Activated B cell treated with CpG ODN at 0.5 μM for 24 hours (primary cell): ENCODE data around the gene SLC38A9. TPM values are rescaled to one million over a fixed set of nuclear protein-coding genes. Genes with fewer than 3 reads are reported as not detected.

Source experiments
- ATAC-seq: fragments of 200-7000 bp; cut with Tn5 transposase; one replicate; pipeline ENCODE4 v1.10.0; 2021; ENCODE audit warnings: low read depth, mild to moderate bottlenecking, moderate library complexity
- CTCF ChIA-PET: fragments of 350-600 bp; sonication (Branson Sonifier 250); formaldehyde crosslinking; loops from one replicate; lab custom pipeline; 2021; ENCODE audit warnings: antibody characterized with exemption; lab: Charles Lee
- POLR2A ChIA-PET: fragments of 350-600 bp; sonication (Branson Sonifier 250); formaldehyde crosslinking; loops from one replicate; lab custom pipeline; 2021; ENCODE audit warnings: antibody characterized with exemption; lab: Charles Lee
- DNase-seq: peaks from one replicate; pipeline ENCODE4 v3.0.0; 2022
- H3K27ac Mint-ChIP-seq: one replicate; pipeline ENCODE4 v1.8.0; 2020; ENCODE audit warnings: mixed read lengths
- H3K27me3 Mint-ChIP-seq: one replicate; pipeline ENCODE4 v1.8.0; 2021; ENCODE audit warnings: mixed read lengths
- H3K36me3 Mint-ChIP-seq: one replicate; pipeline ENCODE4 v1.8.0; 2021; ENCODE audit warnings: low read depth, mixed read lengths
- H3K4me1 Mint-ChIP-seq: one replicate; pipeline ENCODE4 v1.8.0; 2021; ENCODE audit warnings: mixed read lengths
- H3K4me3 Mint-ChIP-seq: one replicate; pipeline ENCODE4 v1.8.0; 2020; ENCODE audit warnings: mild to moderate bottlenecking, mixed read lengths
- H3K9me3 Mint-ChIP-seq: one replicate; pipeline ENCODE4 v1.8.0; 2020; ENCODE audit warnings: mixed read lengths
- CTCF ChIP-seq: fragments of 200-600 bp; IDR thresholded peaks from one replicate; pipeline ENCODE4 v1.8.0; 2022; ENCODE audit warnings: antibody characterized with exemption, mild to moderate bottlenecking
- intact Hi-C: fragments of 100-400 bp; cut with micrococcal nuclease; formaldehyde crosslinking; loops from one replicate; pipeline ENCODE4 v1.15.1; 2024
- total RNA-seq: library from RNA; stranded (reverse); gene quantifications from 2 replicates; pipeline ENCODE4 v1.2.3, GENCODE V29; 2022

SLC38A9 gene
- total RNA-seq, 1 donor from 2014 or later, result 29.9 TPM

GRCh38 chr5:55592388-55593114 is 119.6 kb downstream of the SLC38A9 start:
- ChIA-PET CTCF (no interaction called here), POLR2A (no interaction called here)
- H3K9me3 Mint-ChIP-seq, result no peaks in the 10 kb centered on the region
- no peak for ATAC-seq
- no peak for DNase-seq
- H3K4me1 Mint-ChIP-seq, result no peaks in the 10 kb centered on the region
- no peak overlapping the region for H3K27ac Mint-ChIP-seq
- no peak for TF ChIP-seq CTCF
- no peaks in the 10 kb centered on the region for H3K27me3 Mint-ChIP-seq
- intact Hi-C loops, result no loop called here
- H3K36me3 Mint-ChIP-seq, result no peaks in the 10 kb centered on the region
- H3K4me3 Mint-ChIP-seq, result no peak overlapping the region

GRCh38 chr5:55591686-55592085 is 120.4 kb downstream of the SLC38A9 start:
- ChIA-PET CTCF (no interaction called here), POLR2A (no interaction called here)
- ATAC-seq, result no peak

DNA sequence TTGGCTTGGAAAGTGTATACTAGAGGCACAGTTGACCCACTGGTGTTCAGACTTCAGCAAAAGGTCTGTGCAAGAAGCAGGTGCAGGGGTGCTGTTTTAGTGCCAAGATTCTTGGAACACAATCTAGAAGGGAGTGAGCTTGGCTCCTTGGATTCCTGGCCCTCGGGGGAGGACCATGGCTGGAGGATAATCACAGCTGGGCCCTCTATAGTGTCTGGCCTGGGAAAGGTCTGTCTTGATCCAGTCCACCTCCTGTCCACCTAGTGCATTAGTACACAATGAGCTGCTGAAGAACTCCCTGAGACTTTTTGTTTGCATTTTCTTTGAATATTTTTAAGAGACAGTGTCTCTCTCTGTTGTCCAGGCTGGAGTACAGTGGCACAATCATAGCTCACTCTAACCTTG is 126.9 kb downstream of the SLC38A9 start:
- Mint-ChIP-seq H3K27ac (no peak overlapping the region), H3K9me3 (no peaks in the 10 kb centered on the region), H3K4me3 (no peak overlapping the region), H3K36me3 (no peaks in the 10 kb centered on the region), H3K4me1 (peaks cover 6% of the 10 kb centered on the region), H3K27me3 (no peaks in the 10 kb centered on the region)
- TF ChIP-seq CTCF, result no peak
- POLR2A ChIA-PET, result no interaction called here
- ATAC-seq, result no peak
- intact Hi-C loops, result no loop called here
- DNase-seq, result no peak
- CTCF ChIA-PET, result no interaction called here

More at GRCh38 chr5:55591686-55592085, 120.4 kb downstream of the SLC38A9 start:
- Mint-ChIP-seq H3K4me1 (no peaks in the 10 kb centered on the region), H3K9me3 (no peaks in the 10 kb centered on the region), H3K36me3 (no peaks in the 10 kb centered on the region), H3K27me3 (no peaks in the 10 kb centered on the region), H3K27ac (no peak overlapping the region), H3K4me3 (no peak overlapping the region)
- TF ChIP-seq CTCF, result no peak
- intact Hi-C loops, result no loop called here
- DNase-seq, result no peak

DNA sequence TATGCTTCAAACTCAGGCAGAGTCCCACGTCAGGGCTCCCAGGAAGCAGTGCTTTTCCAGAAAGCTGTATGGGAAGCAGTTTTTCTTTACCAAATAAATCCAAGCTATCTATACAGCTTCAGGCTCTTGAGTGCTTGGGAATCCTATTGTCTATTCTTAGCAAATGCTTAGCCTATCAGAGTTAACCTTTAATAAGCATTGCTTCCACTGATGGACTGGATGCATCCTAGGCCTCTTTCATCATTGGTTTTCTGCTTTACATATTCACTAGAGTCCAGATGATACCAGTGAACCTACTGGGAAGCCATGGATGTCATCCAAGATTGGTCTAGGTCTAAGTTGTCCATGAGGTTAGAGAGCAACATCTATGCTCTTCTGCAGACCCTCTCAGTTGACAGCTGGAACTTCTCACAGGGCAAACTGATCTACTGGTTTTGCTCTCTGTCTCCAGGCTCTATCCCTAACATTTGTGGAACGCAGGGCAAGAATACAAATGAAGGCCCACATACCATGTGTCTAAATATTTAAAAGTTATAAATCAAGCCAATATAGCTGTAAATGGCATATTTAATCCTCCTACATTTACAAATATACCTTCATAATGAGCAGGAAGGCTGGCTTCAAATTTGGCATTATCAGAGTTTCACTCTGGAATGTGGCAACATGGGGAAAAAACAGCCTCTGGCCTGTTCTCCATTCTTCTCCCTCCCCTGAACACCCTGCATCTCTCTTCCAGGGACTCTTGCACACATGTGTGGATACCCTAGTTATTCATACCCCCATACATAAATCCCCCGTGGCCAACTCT is 127.5 kb downstream of the SLC38A9 start:
- POLR2A ChIA-PET, result no interaction called here
- ATAC-seq, result no peak
- intact Hi-C loops, result no loop called here
- Mint-ChIP-seq H3K4me1 (peaks cover 6% of the 10 kb centered on the region), H3K9me3 (no peaks in the 10 kb centered on the region), H3K27me3 (no peaks in the 10 kb centered on the region), H3K27ac (no peak overlapping the region), H3K36me3 (no peaks in the 10 kb centered on the region), H3K4me3 (no peak overlapping the region)
- CTCF ChIA-PET, result no interaction called here
- no peak for TF ChIP-seq CTCF
- DNase-seq, result no peak

DNA sequence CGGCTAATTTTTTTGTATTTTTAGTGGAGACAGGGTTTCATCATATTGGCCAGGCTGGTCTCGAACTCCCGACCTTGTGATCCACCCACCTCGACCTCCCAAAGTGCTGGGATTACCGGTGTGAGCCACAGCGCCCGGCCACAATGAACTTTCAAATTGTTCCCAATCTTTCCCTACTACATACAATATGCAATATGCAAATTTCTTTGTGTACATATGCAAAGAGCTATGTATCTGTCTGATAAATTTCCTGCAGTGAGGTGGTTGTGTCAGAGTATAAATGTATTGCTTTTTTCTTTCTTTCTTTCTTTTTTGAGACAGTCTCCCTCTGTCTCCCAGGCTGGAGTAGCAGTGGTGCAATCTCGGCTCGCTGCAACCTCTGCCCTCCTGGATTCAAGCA is 128.5 kb downstream of the SLC38A9 start:
- no peaks in the 10 kb centered on the region for H3K27me3 Mint-ChIP-seq
- no peak overlapping the region for H3K27ac Mint-ChIP-seq
- DNase-seq (no peak), ATAC-seq (no peak)
- TF ChIP-seq CTCF, result no peak
- POLR2A ChIA-PET, result no interaction called here
- intact Hi-C loops, result no loop called here
- no peaks in the 10 kb centered on the region for H3K9me3 Mint-ChIP-seq
- H3K4me1 Mint-ChIP-seq, result peaks cover 6% of the 10 kb centered on the region
- H3K4me3 Mint-ChIP-seq, result no peak overlapping the region
- H3K36me3 Mint-ChIP-seq, result no peaks in the 10 kb centered on the region
- CTCF ChIA-PET, result no interaction called here
